Umbilical cord (tissue), 2 donors: Measurements from ENCODE around the gene AK5. TPM values are rescaled to one million over a fixed set of nuclear protein-coding genes. Genes with fewer than 3 reads are reported as not detected.
A peak's percentile ranks its signal among the peaks of the same experiment; 100 is the strongest.
"Not testable (repeated sequence)": the region's sequence is repeated elsewhere in the genome, so short reads cannot be mapped to it uniquely, and the experiment has no call there.

Source experiments
- DNase-seq: peaks from one replicate; pipeline ENCODE4 v3.0.0-alpha.2; 2015; ENCODE audit warnings: low spot score
- total RNA-seq: library from RNA; depleted of rRNA; stranded (reverse); fragments of >200 nt; gene quantifications from one replicate; pipeline ENCODE4 v1.2.3, GENCODE V29; 2014; ENCODE audit warnings: low replicate concordance; ENCODE audit not compliant: insufficient read depth

AK5 gene
- total RNA-seq, 1 donor from 2014 or later: 9.9 TPM

DNA sequence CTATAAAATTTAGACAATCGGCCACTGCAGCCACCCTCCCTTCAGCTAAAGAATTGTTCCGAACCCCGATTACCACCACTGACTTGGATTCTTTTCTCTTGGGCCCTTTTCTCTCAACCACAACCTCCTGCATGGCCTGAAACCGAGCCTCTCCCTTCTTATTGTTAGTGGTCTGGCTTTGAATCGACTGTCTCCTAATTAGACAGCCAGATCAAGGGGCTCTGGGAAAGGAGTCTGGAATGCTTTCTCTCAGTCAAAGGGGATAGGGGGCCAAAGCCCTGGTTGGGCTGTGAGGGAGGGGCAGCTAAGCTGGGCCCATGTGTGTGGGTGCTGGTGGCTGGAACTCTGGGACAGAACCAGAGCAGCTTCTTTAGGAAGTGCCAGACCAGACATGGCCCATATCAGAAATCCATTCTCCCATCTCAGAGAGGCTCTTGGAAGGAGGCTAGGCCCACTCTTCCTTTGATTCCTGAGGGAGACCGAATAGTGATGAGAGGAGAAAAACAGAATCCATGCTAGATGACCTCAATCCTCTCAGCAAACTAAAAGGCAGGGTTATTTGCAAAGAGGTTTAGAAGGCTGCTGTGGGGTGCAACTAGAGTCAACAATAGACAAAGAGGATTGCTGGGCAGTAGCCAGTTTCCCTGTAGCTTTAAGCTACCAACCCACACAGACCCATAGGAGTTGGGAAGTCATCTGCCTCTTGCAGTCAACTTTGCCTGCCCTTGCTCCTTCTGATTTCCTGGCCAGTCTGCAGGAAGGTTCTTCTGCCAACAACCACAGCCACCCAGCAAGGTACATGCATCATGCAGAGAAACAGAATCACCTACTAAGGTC, 117.6 kb downstream of the AK5 start:
- DNase-seq: no peak

DNA sequence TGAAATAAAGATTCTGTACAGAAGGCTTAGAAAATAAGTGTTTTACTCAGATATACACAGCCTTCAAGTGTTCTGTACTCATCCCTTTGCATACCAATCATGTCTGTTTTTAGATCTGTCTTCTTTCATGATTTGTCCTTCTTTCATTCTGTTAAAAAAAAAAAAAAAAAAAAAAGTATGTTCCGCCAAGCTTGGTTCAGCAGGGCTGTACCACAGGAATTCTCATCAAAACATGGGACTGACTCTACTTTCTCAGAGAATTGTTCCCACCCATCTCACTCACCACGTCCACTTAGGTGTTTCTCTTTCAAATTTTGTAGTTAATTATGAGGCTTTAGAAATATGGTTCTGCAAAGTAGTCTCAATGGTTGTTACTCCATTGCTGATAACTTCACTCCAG, 119.0 kb downstream of the AK5 start:
- peak; percentile 39 for DNase-seq

- no peak for DNase-seq
Observed at GRCh38 chr1:77401384-77401783, 119.6 kb downstream of the AK5 start.

DNA sequence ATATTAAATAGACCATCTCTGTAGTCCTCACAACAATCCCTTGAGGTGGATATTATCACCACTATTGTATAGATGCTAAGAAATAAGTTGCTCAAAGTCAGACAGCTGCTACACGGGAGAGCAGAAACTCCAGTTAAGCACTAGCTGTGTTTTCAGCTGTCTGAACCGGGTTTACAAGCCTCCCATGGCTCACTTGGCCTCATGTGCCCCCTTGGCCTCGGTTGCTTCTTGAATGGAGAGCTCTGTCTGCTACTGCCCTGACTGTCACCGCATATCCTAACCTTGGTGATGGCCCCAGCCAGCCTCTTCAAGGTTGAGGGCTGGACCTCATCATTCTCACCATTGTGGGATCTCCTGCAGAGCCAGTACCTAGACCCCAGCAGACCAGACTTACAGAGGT, 123.4 kb downstream of the AK5 start:
- no peak for DNase-seq

- DNase-seq: no peak
Observed at GRCh38 chr1:77406661-77407060, 124.8 kb downstream of the AK5 start.

DNA sequence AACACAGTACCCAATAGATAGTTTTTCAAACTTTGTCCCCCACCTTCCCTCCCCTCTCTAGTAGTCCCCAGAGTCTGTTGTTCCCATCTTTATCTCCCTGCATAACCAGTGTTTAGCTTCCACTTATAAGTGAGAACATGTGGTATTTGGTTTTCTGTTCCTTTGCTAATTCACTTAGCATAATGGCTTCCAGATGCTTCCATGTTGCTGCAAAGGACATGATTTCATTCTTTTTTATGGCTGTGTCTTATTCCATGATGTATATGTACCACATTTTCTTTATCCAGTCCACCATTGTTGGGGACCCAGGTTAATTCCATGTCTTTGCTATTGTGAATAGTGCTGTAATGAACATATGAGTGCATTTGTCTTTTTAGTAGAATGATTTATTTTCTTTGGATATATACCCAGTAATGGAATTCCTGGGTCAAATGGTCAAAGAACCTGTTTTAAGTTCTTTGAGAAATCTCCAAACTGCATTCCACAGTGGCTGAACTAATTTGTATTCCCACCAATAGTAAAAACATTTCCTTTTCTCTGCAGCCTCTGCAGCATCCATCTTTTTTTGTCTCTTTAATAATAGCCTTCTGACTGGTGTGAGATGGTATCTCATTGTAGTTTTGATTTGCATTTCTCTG, 126.0 kb downstream of the AK5 start:
- no peak for DNase-seq

- DNase-seq: not testable (repeated sequence)
Observed at GRCh38 chr1:77408933-77409332, 127.1 kb downstream of the AK5 start.

- no peak for DNase-seq
Observed at GRCh38 chr1:77412069-77412819, 130.4 kb downstream of the AK5 start.

GRCh38 chr1:77412820-77413530, 131.2 kb downstream of the AK5 start:
- no peak for DNase-seq

- no peak for DNase-seq
Observed at GRCh38 chr1:77413541-77414335, 131.9 kb downstream of the AK5 start.

DNA sequence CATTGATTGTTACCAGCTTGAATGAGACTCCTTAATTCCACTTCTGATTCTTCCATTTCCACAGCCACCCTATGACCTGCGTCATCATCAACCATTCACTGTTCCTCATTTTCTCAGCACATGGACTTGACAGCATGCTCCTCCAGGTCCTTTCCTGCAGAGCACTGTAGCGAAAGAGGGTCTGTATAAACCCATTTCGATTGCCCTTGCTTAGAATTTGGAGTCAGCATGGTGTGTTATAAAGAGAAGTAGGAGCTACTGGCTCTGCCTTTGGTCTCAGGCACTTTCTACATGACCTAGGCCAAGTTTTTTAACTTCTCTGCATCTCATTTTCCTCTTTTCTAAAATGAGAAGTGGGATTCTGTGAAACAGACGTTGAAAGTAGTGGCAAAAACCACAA, 133.8 kb downstream of the AK5 start:
- no peak for DNase-seq

DNA sequence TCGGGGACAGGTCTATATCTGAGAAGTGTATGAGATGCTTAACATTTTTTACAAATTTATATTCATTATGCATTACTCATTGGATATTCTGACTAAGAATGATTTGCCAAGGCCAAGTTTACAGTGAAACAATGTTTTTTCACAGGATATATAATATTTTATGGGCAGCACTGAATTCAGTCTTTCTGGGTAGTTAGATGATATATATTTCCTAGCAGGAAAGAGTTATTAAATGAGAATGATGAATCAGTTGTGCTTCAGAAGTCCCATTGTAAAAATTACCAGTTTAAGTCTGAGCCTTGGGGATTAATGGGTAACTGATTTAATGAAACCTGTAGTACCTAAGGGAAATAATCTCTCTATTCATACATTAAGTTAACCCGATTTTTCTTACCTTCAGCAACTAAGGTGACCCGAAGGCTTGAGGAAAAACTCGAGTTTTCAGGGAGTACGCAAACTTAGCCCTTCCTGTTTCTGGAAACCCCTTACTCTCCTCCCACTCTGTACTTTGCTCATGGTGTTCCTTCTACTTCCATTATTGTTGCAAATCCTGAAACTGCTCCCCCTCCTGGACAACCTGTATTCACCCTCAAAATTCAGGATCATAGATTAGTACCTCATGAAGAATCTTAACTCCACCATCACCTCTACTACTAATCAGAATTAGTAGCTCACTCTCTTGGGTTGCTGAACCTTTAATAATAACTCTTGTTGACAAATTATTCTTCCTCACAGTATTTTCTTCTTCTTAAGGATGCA, 135.1 kb downstream of the AK5 start:
- DNase-seq: no peak

GRCh38 chr1:77418055-77418454, 136.2 kb downstream of the AK5 start:
- DNase-seq: not testable (repeated sequence)

DNA sequence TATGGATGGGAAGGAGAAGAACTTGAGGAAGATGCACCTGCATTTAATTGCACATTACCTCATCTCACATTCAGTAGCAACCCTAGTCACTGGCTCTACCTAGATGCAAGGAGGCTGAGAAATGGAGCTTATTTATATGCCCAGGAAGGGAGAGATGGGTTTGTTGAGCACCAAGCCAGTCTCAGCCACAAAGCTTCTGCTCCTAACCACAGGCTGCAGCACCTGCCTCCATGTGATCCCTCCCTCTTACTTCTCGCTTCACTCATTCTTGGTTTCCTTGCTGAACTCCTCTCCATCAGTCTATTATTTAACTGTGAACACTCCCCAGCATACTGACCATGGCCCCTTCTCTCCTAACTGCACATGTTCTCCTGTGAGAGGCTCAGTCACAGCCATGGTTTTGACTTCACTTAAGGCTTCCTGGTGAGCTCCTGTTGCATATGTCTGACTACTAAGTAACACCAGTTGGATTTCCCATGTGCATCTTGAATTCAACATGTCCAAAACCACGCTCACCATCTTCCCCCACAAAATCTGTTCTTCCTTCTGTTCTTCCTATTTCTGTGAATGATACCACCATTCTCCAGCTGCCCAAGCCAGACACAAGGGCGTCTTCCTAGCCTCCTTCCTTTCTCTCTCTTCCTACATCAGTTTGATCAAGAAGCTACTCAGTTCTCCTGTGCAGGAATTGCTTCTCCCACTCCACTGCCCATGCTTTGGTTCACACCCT, 139.8 kb downstream of the AK5 start:
- DNase-seq: no peak

- DNase-seq: no peak
Observed at GRCh38 chr1:77424236-77424635, 142.4 kb downstream of the AK5 start.

GRCh38 chr1:77428068-77428467, 146.2 kb downstream of the AK5 start:
- DNase-seq: no peak

DNA sequence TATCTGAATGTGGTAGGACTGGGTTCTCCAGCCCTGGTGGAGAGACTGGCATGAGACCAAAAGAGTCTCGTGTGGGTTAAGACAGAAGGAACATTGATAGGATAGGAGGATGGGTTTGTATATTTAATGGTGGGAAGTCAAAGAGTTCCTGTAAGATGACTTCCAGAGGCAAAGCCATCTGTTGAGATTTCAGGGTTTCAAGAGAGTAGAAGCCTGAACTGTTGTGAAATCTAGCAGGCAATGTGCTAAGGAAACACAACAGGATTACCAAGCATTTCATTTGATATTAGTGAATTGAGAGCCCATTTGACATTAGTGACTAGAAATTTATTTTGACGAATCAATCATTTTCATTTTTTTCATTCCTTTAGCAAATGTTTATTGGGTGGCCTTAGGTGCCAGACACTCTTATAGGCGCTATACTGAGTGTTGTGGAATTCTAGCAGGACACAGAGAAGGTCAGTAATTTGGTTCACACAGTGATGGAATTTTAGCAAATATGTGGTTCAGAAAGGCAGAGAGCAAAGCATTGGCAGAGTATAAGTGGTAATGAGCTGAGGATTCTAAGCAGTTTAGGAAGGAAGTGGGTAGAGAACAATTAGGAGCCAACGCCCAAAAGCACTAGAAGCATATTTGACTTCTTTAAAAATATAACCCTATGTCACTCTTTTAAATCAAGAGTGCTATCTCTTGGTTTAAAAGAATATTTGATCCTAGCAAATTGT, 149.3 kb downstream of the AK5 start:
- DNase-seq: no peak

DNA sequence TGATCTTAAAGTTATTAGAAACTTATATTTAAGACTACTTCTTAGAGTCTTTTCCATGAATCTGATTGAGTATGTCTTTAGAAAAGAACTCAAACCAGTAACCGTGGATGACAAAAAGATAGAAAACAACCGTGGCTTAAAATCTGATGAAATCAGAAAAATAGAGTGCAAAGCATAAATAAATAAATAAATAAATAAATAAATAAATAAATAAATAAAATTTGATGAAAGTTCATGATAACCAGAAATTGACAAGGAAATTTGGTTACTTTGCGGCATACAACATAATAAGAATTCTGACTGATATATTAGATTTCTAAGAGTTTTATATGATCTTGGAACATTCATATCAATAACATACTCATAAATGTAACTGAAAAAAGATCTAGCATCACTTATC, 152.1 kb downstream of the AK5 start:
- no peak for DNase-seq

DNA sequence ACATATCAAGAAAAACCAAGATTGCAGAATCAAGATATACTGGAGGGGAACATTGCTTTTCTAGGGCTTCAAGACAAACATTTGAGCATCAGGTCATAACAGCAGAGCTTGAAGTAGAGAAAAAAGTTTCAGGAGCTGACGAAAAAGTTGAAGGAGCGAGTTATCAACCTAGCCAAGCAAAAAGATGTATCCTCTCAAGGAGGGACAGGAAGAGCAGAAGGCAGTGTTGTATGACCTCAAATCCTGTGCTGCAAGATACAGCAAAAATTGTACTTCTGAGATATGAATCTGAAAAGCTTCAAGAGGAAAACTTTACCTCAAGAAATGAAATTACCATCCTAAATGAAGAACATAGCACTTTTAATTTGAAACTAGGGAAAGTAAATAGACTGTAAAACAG, 153.1 kb downstream of the AK5 start:
- no peak for DNase-seq
